ENCODE results near the gene MOB2.

DNA sequence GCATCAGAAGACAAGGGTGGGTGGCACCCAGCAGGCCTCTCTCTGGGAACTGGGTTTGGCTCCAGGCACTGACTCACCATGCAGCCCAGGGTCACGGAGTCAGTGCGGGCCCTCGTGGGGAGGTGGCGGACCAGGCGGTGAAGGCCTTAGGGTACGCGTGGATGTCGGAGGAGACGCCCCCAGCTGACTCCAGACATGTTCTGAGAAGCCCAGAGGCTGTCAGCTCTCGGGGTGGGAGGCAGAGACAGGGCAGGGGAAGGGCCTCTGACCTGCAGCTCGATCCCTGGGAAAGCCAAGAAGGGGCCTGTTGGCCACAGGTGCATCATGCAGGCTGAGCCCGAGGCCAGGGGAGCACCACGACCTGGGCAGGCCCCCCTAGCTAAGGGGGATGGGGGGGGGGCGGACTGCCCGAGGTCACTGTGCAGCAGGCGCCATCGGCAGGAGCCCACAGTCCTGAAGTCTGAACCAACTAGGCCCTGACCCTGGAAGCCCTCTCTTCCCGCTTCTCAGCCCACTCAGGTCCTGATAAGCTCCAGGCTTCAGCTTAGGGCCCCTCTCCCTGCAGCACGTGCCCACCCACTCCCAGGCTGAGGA is 18.0 kb downstream of the MOB2 start:
- TF ChIP-seq, protein P1, sequence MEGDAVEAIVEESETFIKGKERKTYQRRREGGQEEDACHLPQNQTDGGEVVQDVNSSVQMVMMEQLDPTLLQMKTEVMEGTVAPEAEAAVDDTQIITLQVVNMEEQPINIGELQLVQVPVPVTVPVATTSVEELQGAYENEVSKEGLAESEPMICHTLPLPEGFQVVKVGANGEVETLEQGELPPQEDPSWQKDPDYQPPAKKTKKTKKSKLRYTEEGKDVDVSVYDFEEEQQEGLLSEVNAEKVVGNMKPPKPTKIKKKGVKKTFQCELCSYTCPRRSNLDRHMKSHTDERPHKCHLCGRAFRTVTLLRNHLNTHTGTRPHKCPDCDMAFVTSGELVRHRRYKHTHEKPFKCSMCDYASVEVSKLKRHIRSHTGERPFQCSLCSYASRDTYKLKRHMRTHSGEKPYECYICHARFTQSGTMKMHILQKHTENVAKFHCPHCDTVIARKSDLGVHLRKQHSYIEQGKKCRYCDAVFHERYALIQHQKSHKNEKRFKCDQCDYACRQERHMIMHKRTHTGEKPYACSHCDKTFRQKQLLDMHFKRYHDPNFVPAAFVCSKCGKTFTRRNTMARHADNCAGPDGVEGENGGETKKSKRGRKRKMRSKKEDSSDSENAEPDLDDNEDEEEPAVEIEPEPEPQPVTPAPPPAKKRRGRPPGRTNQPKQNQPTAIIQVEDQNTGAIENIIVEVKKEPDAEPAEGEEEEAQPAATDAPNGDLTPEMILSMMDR (IDR thresholded peaks at IDR 0.05; ENCODE audit: low read depth, low read length), result no peak
- TF ChIP-seq EZH2phosphoT487 (IDR thresholded peaks at IDR 0.05; ENCODE audit: low read depth), result no peak

Measured in OCI-LY3 (cell line).